NK-92 (cell line): ENCODE data around the gene DDX3X.

ENCODE experiments used
- DNase-seq: peaks from one replicate; lab custom pipeline; 2025; ENCODE audit not compliant: unreplicated experiment; lab: John Stamatoyannopoulos, UW

Gene DDX3X

GRCh38 chrX:41327341-41327740, 6.6 kb upstream of the DDX3X start:
- DNase-seq, result no peak

DNA sequence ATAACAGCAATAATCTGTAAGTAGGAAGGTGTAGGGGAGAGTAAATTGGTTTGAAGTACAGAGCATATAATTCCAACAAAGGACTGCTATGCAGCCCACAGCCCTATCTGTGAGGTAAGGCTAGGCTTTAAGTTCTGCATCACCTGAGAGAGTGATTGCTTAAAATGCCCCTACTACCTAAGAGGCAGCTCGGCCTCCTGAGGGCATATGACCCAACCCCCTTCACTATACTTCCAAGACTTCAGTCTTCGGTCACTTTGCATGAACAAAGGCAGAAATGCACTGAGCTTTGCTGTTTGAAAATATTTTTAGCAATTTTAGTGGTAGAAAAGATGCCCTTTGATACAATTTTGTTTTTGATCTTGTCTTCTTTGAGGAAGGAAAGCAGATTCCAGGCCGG, 4.9 kb upstream of the DDX3X start:
- DNase-seq, result no peak

GRCh38 chrX:41332005-41332404, 2.0 kb upstream of the DDX3X start:
- DNase-seq, result no peak

DNA sequence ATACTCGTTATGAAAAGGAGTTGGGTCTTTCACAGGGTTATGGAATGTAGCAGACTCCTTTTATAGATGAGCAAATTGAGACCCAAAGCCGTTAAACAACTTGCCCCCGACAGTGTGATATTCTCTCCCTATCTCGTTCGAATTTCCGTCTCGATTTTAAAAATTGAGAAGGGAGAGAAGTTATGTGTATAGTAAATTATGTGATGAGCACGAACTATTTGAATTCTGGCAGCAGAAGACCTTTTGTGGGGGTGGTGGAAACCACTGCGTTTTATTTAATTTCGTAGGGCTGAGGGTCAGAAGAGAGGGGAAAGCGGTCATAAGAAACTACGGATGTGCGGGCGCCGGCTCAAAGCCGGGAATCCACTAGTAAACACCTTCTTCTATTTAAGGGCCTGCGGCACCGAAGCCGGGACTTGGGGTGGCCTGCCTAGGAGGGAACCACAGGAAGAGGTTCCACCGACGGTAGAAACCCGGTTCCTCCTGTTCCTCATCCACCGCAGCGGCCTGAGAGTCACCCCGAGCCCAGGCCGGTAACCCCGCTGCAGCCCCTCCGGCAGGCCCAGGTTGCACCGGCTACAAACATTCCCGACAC, 1.5 kb upstream of the DDX3X start:
- DNase-seq, result no peak

DNA sequence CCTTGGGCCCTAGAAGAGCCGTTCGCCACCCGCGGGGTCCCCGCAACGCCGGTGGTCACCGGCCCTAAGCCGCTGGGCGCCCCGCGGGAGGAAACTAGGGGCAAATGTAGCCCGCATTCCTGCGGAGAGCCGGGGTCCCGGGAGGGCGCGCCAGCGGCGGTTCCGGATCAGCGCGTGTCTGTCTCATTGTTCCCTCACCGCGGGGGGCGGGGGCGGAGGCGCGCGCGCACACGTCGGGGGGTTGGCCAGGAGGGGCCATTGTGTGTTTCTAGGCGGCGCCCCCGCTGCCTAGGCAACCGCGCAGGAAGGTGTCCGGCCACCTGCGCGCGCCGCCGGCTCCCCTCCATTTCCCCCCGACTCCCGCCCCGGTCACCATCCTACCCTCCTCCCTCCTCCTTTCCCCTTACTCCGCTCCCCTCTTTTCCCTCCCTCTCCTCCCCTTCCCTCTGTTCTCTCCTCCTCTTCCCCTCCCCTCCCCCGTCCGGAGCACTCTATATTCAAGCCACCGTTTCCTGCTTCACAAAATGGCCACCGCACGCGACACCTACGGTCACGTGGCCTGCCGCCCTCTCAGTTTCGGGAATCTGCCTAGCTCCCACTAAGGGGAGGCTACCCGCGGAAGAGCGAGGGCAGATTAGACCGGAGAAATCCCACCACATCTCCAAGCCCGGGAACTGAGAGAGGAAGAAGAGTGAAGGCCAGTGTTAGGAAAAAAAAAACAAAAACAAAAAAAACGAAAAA, 789 bp upstream of the DDX3X start:
- DNase-seq, result peak; percentile 1

- no peak for DNase-seq
These were observed 618 bp downstream of the DDX3X start for GRCh38 chrX:41334363-41335197.

GRCh38 chrX:41335198-41335957, 1.4 kb downstream of the DDX3X start:
- DNase-seq, result no peak

DNA sequence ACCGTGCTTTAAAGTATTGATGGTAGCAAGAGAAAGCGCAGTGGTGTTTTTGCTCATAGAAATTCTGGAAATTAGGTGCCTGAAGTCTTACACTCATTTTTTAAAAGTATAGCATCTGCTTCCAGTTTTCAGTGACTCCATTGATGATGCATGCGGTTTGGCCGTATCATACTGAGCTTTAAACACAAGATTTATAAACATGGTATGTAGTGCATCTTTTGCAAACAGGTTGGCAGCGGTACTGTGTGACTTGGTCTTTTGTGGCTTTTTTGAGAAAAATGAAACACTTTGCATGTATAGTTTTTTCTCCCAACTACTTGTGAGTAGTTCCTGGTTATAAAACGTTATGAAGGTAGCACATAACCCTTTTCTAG, 2.0 kb downstream of the DDX3X start:
- DNase-seq, result no peak

- DNase-seq, result no peak
These were observed 2.5 kb downstream of the DDX3X start for GRCh38 chrX:41336447-41336846.

GRCh38 chrX:41337140-41337539, 3.2 kb downstream of the DDX3X start:
- DNase-seq, result no peak

DNA sequence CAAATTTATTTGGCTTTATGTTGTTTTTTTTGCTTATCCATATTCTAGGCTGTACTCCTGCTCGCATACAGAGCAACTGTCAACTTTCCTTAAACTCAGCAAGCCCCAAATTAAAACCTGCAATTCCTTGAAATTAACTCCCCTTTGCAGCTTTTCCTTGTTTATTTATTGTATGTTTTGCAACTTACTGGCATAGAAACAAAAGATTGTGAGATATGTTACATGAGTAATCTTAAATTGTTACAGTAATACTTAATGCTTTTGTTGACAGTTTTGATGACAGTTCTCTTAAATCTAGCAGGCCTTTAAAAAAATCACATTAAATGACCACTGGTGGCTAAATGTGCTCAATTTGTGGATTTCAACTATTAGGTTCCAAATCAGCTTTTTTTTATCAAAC, 4.5 kb downstream of the DDX3X start:
- DNase-seq, result no peak

DNA sequence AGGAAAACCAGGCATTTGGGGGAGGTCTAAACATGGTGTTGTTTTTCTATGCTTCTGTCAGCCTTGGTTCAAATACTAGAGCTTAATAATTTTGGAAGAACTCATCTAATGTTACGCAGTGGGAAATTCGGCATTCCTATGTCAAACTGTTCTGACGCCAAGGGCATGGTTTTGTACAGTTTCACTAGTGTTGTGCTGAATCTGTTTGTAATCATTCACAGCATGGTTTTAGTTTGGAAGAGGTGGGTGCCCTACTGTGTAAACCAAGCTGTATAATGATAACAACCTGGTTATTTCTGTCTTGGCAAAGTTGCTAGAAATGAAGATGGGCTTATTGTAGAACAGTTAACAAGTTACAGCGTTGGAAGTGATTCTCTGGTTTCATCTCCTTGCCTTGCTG, 5.2 kb downstream of the DDX3X start:
- no peak for DNase-seq

DNA sequence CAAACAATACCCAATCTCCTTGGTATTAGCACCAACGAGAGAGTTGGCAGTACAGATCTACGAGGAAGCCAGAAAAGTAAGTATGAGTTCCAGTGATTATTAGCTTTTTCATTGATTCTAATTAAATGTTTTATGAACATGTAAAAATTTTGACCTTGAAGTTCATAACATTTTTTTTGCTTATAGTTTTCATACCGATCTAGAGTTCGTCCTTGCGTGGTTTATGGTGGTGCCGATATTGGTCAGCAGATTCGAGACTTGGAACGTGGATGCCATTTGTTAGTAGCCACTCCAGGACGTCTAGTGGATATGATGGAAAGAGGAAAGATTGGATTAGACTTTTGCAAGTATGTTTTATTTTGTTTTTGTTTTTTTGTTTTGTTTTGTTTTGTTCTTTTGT, 10.1 kb downstream of the DDX3X start:
- no peak for DNase-seq

- DNase-seq, result no peak
These were observed 13.2 kb downstream of the DDX3X start for GRCh38 chrX:41347186-41347585.

DNA sequence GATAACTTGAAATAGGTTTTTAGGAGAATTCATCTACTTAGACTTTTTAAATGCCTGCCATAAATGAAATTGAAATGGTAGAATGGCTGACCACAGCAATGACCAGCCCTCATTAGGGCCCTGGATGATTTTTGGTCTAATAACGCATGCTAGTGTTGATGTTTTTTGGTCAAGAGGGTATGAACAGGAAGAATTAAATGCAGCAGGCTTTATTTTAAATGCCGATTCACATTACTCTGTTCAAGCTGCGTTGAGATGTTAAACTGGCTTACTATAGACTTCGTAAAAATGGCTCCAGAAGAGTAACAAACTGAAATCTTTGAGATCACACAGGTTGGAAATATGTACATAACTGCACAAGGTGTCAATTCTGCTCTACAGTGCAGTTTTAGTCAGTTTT, 14.6 kb downstream of the DDX3X start:
- DNase-seq, result no peak

GRCh38 chrX:41350150-41350975, 16.4 kb downstream of the DDX3X start:
- no peak for DNase-seq

DNA sequence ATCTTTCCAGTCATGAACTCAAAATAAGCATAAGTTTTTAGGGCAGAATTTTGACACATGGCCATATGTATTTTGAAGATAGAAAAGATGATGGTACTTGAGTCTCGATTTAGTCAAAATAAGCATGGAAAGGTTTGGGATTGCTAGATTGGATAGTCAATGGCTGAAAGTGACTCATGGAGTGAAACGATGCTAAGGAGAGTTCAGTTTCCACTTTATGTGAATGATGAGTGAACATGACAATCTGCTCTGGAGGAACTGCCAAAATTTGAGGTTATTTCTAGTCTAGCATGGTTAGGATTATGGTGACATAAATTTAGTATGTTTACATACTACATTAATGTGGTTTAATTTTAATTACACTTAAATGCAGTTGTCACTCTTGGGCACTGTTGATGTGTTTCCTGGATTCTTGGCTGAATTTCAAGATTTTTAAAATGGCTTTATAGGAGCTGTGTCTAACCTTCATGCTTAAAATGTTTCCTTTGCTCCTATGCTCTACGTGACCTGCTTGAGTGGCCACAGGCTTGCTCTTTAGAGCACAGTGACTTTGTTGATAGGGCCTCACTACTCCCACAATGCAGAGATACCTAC, 17.1 kb downstream of the DDX3X start:
- DNase-seq, result no peak

DNA sequence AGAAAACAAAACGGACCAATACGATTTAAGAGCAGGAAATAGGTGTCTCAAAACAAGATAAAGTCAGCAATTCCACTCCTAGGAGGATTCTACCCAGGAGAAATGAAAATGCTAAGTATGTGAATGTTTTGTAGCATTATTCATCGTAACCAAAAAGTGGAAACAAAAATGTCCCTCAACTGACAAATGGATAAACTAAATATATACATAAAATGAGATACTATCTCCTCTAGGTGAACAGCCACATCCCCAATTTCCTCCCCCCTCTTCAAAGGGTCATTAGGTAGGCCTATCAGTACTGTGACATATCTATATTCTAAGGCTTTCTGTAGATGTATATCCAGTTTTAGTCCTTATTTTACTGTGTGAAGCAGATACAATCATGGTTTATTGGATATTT, 18.0 kb downstream of the DDX3X start:
- DNase-seq, result no peak

DNA sequence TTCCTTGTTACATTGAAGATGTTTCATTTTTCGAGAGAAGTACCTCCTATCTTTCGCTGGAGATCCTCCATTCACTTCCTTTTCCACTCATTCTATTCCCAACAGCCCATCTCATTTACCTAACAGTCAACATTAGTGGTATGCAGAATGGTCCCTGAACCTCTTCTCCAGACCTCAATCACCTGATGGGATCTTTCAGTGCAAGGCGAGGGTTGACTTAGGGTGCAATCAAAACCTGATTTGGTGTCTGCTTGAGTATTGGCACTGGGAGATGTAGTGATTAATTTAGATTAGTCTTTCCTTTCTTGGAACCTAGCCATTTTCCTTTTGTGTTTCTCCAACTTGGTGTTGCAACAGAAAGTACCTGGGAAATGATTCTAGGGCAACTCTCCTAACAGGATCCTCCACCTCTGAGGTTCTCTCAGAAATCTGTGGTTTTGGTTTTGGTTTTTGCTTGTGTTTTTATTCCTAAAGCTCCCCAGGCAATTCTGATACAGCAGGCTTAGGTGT, 18.4 kb downstream of the DDX3X start:
- DNase-seq, result no peak

DNA sequence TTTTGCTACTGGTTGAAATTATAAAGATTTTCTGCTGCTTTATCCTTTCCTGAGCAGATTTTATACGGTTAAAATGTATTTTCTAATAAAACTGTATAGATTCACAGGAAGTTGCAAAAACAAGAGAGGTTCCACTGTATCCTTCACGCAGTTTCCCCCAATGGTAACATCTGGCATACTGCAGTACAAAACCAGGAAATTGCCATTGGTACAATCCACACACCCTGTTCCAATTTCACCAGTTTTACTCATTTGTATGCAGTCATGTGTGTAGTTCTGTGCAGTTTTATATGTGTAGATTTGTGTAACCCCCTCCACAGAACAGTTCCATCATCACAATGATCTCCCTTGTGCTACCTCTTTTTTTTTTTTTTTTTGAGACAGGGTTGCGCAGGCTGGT, 20.0 kb downstream of the DDX3X start:
- DNase-seq, result no peak
